Left ventricle myocardium inferior (tissue), 1 donor: ENCODE data around the gene ZFAND6. TPM values are rescaled to one million over a fixed set of nuclear protein-coding genes. Genes with fewer than 3 reads are reported as not detected.

Experiments
- DNase-seq: peaks from one replicate; pipeline ENCODE4 v3.0.0-alpha.2; 2020
- H3K27ac ChIP-seq: fragments of 200-600 bp; replicated peaks from 2 replicates; pipeline ENCODE4 v1.8.0; 2021
- H3K27me3 ChIP-seq: fragments of 200-600 bp; 2 replicates; pipeline ENCODE4 v1.8.0; 2021; ENCODE audit warnings: low read depth
- H3K36me3 ChIP-seq: fragments of 200-600 bp; 2 replicates; pipeline ENCODE4 v1.8.0; 2021
- H3K4me1 ChIP-seq: fragments of 200-600 bp; 2 replicates; pipeline ENCODE4 v1.8.0; 2021
- H3K4me3 ChIP-seq: fragments of 200-600 bp; 2 replicates; pipeline ENCODE4 v1.8.0; 2021; ENCODE audit warnings: mild to moderate bottlenecking, moderate library complexity
- H3K9me3 ChIP-seq: fragments of 200-600 bp; replicated peaks from 2 replicates; pipeline ENCODE4 v1.8.0; 2021
- CTCF ChIP-seq: fragments of 200-600 bp; IDR thresholded peaks from 2 replicates; pipeline ENCODE4 v1.8.0; 2021; ENCODE audit warnings: antibody characterized with exemption, mild to moderate bottlenecking, borderline replicate concordance
- intact Hi-C: fragments of 100-400 bp; cut with micrococcal nuclease; formaldehyde crosslinking; loops from one replicate; pipeline ENCODE4 v1.11.0; 2022
- total RNA-seq: library from RNA; stranded (reverse); fragmentation: NEBNext Ultra II Directional; extraction: Animal tissue kit (Norgen Biotek cat#: 25700); gene quantifications from one replicate; pipeline ENCODE4 v1.2.1, GENCODE V29; 2021
- donor health status: DM: no; HTN: yes; CAD: no; lungs with severe emphysema.

ZFAND6 gene
- total RNA-seq, 1 donor from 2014 or later = 75.0 TPM

- no peak overlapping the region for H3K4me3 ChIP-seq
- no peak overlapping the region for H3K27ac ChIP-seq
- TF ChIP-seq CTCF = no peak
- no peak for DNase-seq
- peaks cover 13% of the 10 kb centered on the region for H3K4me1 ChIP-seq
- intact Hi-C loops = no loop called here
- no peaks in the 10 kb centered on the region for H3K9me3 ChIP-seq
- H3K36me3 ChIP-seq = peaks cover 39% of the 10 kb centered on the region
- H3K27me3 ChIP-seq = no peaks in the 10 kb centered on the region
These were observed 125.7 kb downstream of the ZFAND6 start for GRCh38 chr15:80185152-80185551.

- no peaks in the 10 kb centered on the region for H3K9me3 ChIP-seq
- no peaks in the 10 kb centered on the region for H3K27me3 ChIP-seq
- no peak overlapping the region for H3K4me3 ChIP-seq
- intact Hi-C loops = no loop called here
- TF ChIP-seq CTCF = no peak
- no peak for DNase-seq
- peaks cover 35% of the 10 kb centered on the region for H3K36me3 ChIP-seq
- H3K4me1 ChIP-seq = peaks cover 13% of the 10 kb centered on the region
- no peak overlapping the region for H3K27ac ChIP-seq
These were observed 126.6 kb downstream of the ZFAND6 start for GRCh38 chr15:80186066-80186465.

GRCh38 chr15:80186597-80186996 lies 127.1 kb downstream of the ZFAND6 start:
- Histone ChIP-seq H3K4me1 (peaks cover 13% of the 10 kb centered on the region), H3K27me3 (no peaks in the 10 kb centered on the region), H3K27ac (no peak overlapping the region), H3K36me3 (peaks cover 30% of the 10 kb centered on the region), H3K4me3 (no peak overlapping the region), H3K9me3 (no peaks in the 10 kb centered on the region)
- TF ChIP-seq CTCF = no peak
- intact Hi-C loops = no loop called here
- DNase-seq = no peak

Other genes starting within 250 kb of the ZFAND6 start
- 21.4 TPM for gene MTHFS, start 162.7 kb upstream of the ZFAND6 start, total RNA-seq
- 0.30 TPM for gene BCL2A1, start 88.5 kb upstream of the ZFAND6 start, total RNA-seq
- 18.0 TPM for gene FAH, start 93.3 kb downstream of the ZFAND6 start, total RNA-seq
- gene CTXND1, start 192.5 kb downstream of the ZFAND6 start, total RNA-seq = 2.1 TPM